ENCODE data around the gene KCNC3.

Gene KCNC3

DNA sequence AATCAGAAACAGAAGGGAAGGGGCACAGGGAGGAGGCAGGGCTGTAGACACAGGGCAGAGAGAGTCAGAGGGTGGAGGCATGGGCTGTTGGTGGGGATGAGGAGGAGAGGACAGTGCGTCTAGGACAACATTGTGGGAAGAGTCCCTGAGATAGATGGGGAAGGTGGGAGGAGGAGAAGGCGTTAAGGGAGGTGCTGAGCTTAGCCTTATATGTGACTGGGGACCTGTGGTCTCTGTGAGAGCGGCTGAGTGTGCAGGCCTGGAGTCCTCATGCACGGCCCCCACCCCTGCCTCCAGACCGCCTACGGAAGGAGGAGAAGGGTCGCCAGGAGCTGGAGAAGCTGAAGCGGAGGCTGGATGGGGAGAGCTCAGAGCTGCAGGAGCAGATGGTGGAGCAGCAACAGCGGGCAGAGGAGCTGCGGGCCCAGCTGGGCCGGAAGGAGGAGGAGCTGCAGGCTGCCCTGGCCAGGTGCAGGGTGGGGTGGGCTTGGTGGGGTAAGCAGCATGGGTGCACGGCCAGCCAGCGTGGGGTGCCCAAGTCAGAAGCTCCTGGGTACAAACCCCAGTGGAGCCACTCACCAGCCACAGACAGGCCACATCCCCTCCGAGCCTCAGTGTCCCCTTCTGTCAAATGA lies 56.8 kb downstream of the KCNC3 start:
- no peak for DNase-seq

DNA sequence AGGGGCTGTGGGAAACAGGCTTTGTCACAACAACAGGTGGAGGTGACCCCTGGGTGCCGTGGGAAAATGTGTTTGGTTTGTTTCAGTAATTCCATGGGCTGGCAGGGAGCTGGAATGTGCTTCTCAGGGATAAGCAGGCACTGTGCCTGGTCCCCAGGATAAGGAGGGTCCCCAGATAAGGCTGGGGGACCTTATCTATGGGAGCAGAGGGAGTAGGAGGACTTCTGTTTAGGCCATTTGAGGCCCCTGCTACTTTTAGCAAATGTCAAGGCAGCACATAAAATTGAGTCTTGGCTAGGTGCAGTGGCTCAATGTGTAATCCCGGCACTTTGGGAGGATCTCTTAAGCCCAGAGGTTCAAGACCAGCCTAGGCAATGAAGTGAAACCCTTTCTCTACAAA lies 59.5 kb downstream of the KCNC3 start:
- DNase-seq = no peak

- no peak for DNase-seq
Measured at GRCh38 chr19:50268501-50268900, 60.7 kb downstream of the KCNC3 start.

DNA sequence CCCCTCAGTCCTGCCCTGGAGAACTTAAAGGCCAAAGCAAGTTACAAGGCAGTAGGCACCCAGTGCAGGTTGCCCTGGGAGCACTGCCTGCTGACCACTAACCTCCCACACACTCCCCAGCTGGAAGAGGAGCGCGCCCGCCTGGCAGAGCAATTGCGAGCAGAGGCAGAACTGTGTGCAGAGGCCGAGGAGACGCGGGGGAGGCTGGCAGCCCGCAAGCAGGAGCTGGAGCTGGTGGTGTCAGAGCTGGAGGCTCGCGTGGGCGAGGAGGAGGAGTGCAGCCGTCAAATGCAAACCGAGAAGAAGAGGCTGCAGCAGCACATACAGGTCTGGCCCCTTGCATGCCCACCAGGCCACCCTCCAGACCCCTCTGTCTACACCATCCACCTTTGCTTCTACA lies 61.1 kb downstream of the KCNC3 start:
- no peak for DNase-seq

DNA sequence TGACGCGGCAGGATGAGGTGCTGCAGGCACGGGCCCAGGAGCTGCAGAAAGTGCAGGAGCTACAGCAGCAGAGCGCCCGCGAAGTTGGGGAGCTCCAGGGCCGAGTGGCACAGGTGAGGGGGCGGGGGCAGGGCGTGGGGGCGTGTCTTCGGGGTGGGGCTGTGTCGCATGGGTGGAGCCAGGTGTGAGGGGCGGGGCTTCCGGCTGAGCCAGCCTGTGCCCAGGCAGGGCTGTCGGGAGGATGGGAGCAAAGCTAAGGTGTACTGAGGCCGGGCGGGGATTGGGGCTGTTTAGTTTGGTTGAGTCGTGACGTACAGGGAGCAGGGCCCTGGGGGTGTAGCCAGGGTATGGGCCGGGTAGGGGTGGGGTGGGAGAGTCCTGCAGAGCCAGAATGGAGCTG lies 62.3 kb downstream of the KCNC3 start:
- DNase-seq = no peak

GRCh38 chr19:50266041-50266440 lies 63.1 kb downstream of the KCNC3 start:
- no peak for DNase-seq

DNA sequence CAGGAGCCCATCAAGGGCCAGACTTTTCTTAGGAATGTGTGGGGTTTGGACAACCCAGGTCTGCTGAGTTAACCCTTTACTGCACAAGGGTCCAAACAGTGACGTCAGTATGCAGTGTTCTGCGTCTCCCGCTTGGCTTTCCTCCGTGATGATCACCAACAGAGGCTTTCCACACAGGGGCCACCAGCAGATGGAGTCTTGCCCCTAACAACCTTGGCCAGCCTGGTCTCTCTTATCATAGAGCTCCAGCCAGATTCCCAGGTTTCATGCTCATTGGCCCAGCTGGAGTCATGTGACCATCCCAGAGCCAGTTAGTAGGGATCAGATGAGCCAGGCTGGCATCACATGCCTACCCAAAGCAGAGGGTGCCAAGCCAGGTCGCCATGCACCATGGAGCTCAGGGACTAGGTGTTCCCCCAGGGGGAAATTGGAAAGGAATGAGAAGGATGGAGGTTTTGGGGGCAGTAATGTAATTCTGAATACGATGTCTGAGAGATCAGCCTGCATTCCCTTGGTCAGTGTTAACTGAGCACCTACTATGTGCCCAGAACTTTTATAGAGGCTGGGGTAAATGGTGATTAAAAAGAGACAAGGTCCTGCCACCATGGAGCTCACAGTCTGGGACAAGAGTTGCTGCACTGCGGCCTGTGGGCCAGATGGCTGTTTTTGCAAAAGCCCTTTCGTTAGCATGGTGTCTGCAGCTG lies 64.5 kb downstream of the KCNC3 start:
- no peak for DNase-seq

DNA sequence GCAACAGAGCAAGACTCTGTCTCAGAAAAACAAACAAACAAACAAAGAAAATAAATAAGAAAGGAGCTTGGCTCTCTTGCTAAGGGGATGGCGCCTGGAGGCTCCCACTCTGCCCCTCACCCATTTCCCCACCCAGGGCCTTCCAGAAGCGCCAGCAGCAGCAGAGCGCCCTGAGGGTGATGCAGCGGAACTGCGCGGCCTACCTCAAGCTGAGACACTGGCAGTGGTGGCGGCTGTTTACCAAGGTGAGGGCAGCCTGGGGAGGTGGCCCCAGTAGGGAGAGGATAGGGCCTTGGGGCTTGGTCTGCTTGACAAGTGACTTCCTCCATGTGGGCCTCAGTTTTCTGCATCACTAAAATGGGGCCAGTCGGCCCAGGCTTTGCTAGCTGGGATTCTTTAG lies 66.0 kb downstream of the KCNC3 start:
- DNase-seq = no peak
